ENCODE measurements around the gene KDM2B.

The KDM2B gene

GRCh38 chr12:121503395-121503794, 77.4 kb downstream of the KDM2B start:
- TF ChIP-seq CTCF (IDR thresholded peaks at IDR 0.05; ENCODE audit: borderline replicate concordance, insufficient read depth, low read depth, low read length), result no peak

GRCh38 chr12:121501946-121502345, 78.9 kb downstream of the KDM2B start:
- no peak overlapping the region for H3K4me3 ChIP-seq (ENCODE audit: low read depth, low read length)
- TF ChIP-seq CTCF (IDR thresholded peaks at IDR 0.05; ENCODE audit: borderline replicate concordance, insufficient read depth, low read depth, low read length), result no peak

More at GRCh38 chr12:121503395-121503794, 77.4 kb downstream of the KDM2B start:
- no peak overlapping the region for H3K4me3 ChIP-seq (ENCODE audit: low read depth, low read length)

- peak; percentile 83 for TF ChIP-seq CTCF (IDR thresholded peaks at IDR 0.05; ENCODE audit: borderline replicate concordance, insufficient read depth, low read depth, low read length)
- H3K4me3 ChIP-seq (ENCODE audit: low read depth, low read length), result no peak overlapping the region
These were observed 80.7 kb downstream of the KDM2B start for GRCh38 chr12:121499929-121500793.

DNA sequence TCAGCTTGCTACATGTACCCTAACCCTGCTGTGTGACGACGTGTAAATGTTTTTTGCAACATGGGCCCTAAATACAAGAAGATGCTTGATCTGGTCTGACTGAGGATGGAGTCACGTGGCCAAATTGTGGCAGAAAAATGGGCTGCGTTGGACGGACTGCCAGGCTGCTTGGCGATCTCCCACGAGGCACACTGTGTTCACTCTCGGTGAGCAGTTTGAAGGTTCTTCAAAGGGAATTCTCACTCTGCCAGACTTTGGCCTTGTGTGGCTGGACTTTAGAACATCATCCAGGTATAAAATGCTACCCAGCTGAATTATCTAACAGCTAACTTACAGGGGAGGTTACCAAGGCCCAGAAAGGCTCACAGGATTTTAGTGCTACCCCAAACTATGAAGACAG, 85.1 kb downstream of the KDM2B start:
- TF ChIP-seq CTCF (IDR thresholded peaks at IDR 0.05; ENCODE audit: borderline replicate concordance, insufficient read depth, low read depth, low read length), result no peak
- no peak overlapping the region for H3K4me3 ChIP-seq (ENCODE audit: low read depth, low read length)

DNA sequence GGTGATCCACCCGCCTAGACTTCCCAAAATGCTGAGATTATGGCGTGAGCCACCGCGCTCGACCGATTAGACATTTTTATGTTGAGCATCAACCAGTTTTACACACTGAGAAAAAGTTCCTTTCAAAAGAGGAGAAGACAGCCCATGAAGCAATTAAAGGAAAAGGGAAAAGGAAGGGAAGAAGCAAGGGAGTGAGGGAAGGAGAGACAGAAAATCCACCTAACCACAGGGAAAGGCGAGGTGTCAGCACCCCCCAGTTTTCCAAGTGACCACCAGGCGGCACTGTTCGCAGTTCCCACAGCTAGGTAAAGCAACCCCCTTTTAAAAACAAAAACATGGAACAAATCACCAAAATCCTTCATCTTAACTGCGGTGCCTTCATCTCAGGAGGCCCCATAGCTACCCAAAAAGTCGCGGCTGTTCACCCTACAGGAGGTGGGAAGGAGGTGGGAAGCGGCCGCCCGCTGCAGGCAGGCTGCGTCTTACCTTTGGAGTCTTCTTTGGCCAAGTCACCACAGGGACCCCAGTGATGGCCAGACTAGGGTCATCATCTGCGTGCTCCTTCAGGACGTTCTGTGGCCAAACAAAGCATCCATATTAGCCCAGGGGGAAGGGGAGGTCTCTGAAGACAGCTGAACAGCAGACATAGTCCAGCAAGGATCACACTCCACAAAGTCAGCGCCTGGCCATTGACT, 86.6 kb downstream of the KDM2B start:
- peak; percentile 93 for TF ChIP-seq CTCF (IDR thresholded peaks at IDR 0.05; ENCODE audit: borderline replicate concordance, insufficient read depth, low read depth, low read length)
- H3K4me3 ChIP-seq (ENCODE audit: low read depth, low read length), result no peak overlapping the region

GRCh38 chr12:121490401-121491281, 90.2 kb downstream of the KDM2B start:
- H3K4me3 ChIP-seq (ENCODE audit: low read depth, low read length), result no peak overlapping the region
- TF ChIP-seq CTCF (IDR thresholded peaks at IDR 0.05; ENCODE audit: borderline replicate concordance, insufficient read depth, low read depth, low read length), result no peak
